ENCODE data around the gene HAGH.

HAGH gene

DNA sequence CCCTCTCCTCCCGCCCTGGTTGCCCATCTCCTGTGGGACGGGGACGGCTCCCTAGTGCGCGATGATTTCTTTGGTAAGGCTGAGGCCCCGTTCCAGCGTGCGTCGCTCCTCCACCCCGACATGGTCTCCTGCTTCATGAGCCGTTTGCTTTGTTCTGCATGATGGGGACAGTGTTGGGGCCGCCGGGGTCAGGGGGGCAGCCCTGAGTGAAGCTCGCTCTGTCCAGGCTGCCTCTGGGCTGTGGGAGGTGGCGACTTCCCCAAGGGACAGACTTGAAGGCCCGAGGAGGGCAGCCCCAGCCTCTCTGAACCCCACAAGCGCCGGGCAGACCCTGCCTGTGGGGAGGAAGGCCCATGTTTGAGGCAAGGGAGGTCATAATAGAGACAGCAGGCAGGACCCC lies 67.7 kb downstream of the HAGH start:
- DNase-seq = no peak

DNA sequence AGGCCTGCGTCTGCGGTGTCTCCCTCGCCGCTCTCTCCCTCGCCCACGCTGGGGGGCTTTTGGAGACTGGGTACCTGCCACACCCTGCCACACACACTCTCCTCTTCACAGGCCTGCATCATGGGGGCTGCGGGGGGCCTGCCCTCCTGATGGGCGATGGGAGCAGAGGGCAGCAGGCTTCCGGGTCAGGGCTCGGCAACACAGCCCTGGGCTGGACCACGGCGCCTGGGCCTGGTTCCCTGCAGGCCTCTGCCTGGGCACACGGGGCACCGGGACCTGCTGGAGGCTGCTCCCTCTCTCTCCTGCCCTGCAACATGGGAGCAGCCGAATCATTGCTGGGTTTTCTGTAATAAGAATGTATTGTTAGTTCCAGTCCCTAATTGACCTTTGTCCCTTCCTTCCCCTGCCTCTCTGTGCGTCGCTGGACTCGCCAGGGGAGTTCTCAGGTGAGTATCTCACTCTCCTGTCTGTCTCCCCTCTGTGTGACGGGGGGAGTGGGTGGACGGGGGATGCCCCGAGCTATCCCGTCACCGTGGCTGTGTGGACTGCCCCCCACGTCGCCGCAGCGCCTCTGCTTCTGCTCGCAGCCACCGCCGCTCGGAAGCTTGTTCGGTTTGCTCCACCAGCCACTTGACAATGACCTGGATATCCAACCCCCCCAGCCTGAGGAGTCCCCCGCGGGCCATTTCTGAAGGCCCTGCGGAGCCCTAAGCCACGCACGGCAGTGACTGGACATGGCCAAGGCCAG lies 68.7 kb downstream of the HAGH start:
- DNase-seq = no peak
